Neuronal stem cell (in vitro differentiated cells): ENCODE results near the gene COL2A1.

Source experiments
- DNase-seq: peaks from one replicate; pipeline ENCODE4 v3.0.0-alpha.2; 2013; ENCODE audit warnings: low spot score
- H2AFZ ChIP-seq: one replicate; pipeline ENCODE4 v1.6.1; 2013; ENCODE audit warnings: mild to moderate bottlenecking, low read length, inconsistent platforms
- H2AK5ac ChIP-seq: 2 replicates; pipeline ENCODE4 v1.6.1; 2013; ENCODE audit warnings: low read depth, mild to moderate bottlenecking, inconsistent platforms, low read length, moderate library complexity, mixed read lengths
- H2BK120ac ChIP-seq: 2 replicates; pipeline ENCODE4 v1.6.1; 2013; ENCODE audit warnings: low read depth, mild to moderate bottlenecking, inconsistent platforms, low read length, moderate library complexity, mixed read lengths
- H2BK12ac ChIP-seq: one replicate; pipeline ENCODE4 v1.6.1; 2013; ENCODE audit warnings: low read length, inconsistent platforms
- H2BK15ac ChIP-seq: 2 replicates; pipeline ENCODE4 v1.6.1; 2013; ENCODE audit warnings: mild to moderate bottlenecking, low read length, inconsistent platforms, mixed read lengths
- H2BK5ac ChIP-seq: one replicate; pipeline ENCODE4 v1.6.1; 2013; ENCODE audit warnings: inconsistent platforms, mild to moderate bottlenecking, low read length, moderate library complexity
- H3K14ac ChIP-seq: one replicate; pipeline ENCODE4 v1.6.1; 2013; ENCODE audit warnings: low read length, inconsistent platforms
- H3K18ac ChIP-seq: 2 replicates; pipeline ENCODE4 v1.6.1; 2013; ENCODE audit warnings: low read length, inconsistent platforms
- H3K23ac ChIP-seq: 2 replicates; pipeline ENCODE4 v1.6.1; 2013; ENCODE audit warnings: low read depth, mild to moderate bottlenecking, mixed read lengths, low read length, inconsistent platforms; ENCODE audit not compliant: poor library complexity
- H3K27ac ChIP-seq: replicated peaks from 3 replicates; pipeline ENCODE4 v1.5.1; 2013; ENCODE audit warnings: low read length, inconsistent platforms
- H3K27me3 ChIP-seq, 3 experiments: 2 replicates each; pipeline ENCODE4 v1.6.1; 2013; ENCODE audit warnings: low read length in 3 of 3, mild to moderate bottlenecking in 2 of 3, inconsistent platforms in 1 of 3, low read depth in 1 of 3, mixed read lengths in 1 of 3, moderate library complexity in 1 of 3; ENCODE audit not compliant: control insufficient read depth in 3 of 3, insufficient read depth in 3 of 3
- H3K36me3 ChIP-seq, 2 donors: replicated peaks in 1 of 2; 2 replicates each; pipeline ENCODE4 v1.6.1; 2013; ENCODE audit warnings: low read length in 2 of 2; ENCODE audit not compliant: control insufficient read depth in 2 of 2, insufficient read depth in 2 of 2
- H3K4ac ChIP-seq: 2 replicates; pipeline ENCODE4 v1.6.1; 2013; ENCODE audit warnings: inconsistent platforms, mild to moderate bottlenecking, low read length, moderate library complexity
- H3K4me1 ChIP-seq, 2 donors: 1 replicate in 1 of 2; 2 replicates in 1 of 2; pipeline ENCODE4 v1.6.1; 2013; ENCODE audit warnings: low read length in 2 of 2, low read depth in 1 of 2; ENCODE audit not compliant: control insufficient read depth in 2 of 2, insufficient read depth in 1 of 2
- H3K4me2 ChIP-seq: one replicate; pipeline ENCODE4 v1.6.1; 2013; ENCODE audit warnings: mild to moderate bottlenecking, low read length, inconsistent platforms; ENCODE audit not compliant: insufficient read depth, poor library complexity, severe bottlenecking
- H3K4me3 ChIP-seq, 2 donors: 2 replicates each; pipeline ENCODE4 v1.5.1; 2013; ENCODE audit warnings: low read length in 2 of 2, mild to moderate bottlenecking in 2 of 2, inconsistent platforms in 1 of 2, moderate library complexity in 1 of 2
- H3K79me1 ChIP-seq: one replicate; pipeline ENCODE4 v1.6.1; 2013; ENCODE audit warnings: low read depth, mild to moderate bottlenecking, inconsistent platforms, low read length, moderate library complexity
- H3K9ac ChIP-seq: one replicate; pipeline ENCODE4 v1.6.1; 2013; ENCODE audit warnings: mild to moderate bottlenecking, low read depth, low read length, inconsistent platforms; ENCODE audit not compliant: poor library complexity
- H3K9me3 ChIP-seq, 2 donors: replicated peaks in 1 of 2; 2 replicates each; pipeline versions ENCODE3 to v1.6.1; 2013; ENCODE audit warnings: low read length in 2 of 2, mild to moderate bottlenecking in 2 of 2, inconsistent platforms in 1 of 2, low read depth in 1 of 2, mixed read lengths in 1 of 2, moderate library complexity in 1 of 2; ENCODE audit not compliant: control insufficient read depth in 2 of 2, insufficient read depth in 1 of 2
- H4K8ac ChIP-seq: one replicate; pipeline ENCODE4 v1.6.1; 2013; ENCODE audit warnings: low read depth, mild to moderate bottlenecking, inconsistent platforms, low read length, moderate library complexity
- H4K91ac ChIP-seq: one replicate; pipeline ENCODE4 v1.6.1; 2013; ENCODE audit warnings: low read length, low read depth, mild to moderate bottlenecking, inconsistent platforms; ENCODE audit not compliant: poor library complexity
- WGBS, 2 donors: extraction: QIAGEN DNeasy Blood & Tissue Kit; methylation state at CpG; one replicate each; pipeline ENCODE4 v1.1.7; 2013; ENCODE audit warnings: missing lambda C conversion rate in 2 of 2, mixed read lengths in 1 of 2; ENCODE audit not compliant: insufficient read length in 2 of 2, insufficient replicate concordance in 1 of 2; ENCODE audit errors: extremely low coverage in 2 of 2; 5-methylcytosine and 5-hydroxymethylcytosine counted together

Gene COL2A1

DNA sequence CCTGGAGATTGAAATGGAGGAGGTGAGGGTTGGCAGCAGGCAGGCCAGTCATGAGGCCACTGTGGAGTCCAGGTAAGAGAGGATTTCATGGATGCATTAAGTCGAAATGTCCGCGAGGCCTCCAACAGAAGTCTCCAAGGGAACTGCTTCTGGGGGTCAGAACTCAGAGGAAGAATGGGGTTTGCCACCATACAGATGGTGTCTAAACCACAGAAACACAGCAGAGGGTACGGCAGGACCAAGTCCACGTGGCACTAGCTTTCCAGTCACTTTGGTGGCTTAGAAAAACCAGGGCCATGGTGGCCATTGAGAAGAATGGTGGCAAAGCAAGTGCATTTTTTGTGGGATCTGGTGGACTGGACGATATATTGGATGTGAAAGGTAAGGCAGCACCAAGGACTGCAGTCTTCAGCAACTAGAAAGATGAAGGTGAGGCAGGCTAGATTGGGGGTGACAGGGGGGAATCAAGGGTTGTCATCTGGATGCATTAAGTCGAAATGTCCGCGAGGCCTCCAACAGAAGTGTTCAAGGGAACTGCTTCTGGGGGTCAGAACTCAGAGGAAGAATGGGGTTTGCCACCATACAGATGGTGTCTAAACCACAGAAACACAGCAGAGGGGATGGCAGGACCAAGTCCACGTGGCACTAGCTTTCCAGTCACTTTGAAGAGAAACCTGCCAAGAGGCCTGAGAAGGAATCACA, 63.4 kb downstream of the COL2A1 start:
- peaks cover 0 to 25% (median 9%) of the 10 kb centered on the region in 3 experiments for H3K27me3 ChIP-seq
- H4K91ac ChIP-seq: no peak overlapping the region
- H3K27ac ChIP-seq: no peak overlapping the region
- DNase-seq: no peak
- H4K8ac ChIP-seq: no peak overlapping the region
- H2BK5ac ChIP-seq: no peak overlapping the region
- no peak overlapping the region for H2BK120ac ChIP-seq
- no peaks in the 10 kb centered on the region for H3K79me1 ChIP-seq
- WGBS, 2 donors: no CpG with 5 or more reads among the region's 10 CpGs
- H3K18ac ChIP-seq: no peak overlapping the region
- H3K4me2 ChIP-seq: no peak overlapping the region
- no peaks in the 10 kb centered on the region for H3K36me3 ChIP-seq
- H2BK12ac ChIP-seq: no peak overlapping the region
- peaks cover 0 to 6% of the 10 kb centered on the region in 2 donors for H3K4me1 ChIP-seq
- no peak overlapping the region for H3K14ac ChIP-seq
- no peak overlapping the region for H3K4me3 ChIP-seq
- no peak overlapping the region for H3K4ac ChIP-seq
- H2AFZ ChIP-seq: no peak overlapping the region
- H3K9ac ChIP-seq: no peak overlapping the region
- no peaks in the 10 kb centered on the region for H3K9me3 ChIP-seq
- H2BK15ac ChIP-seq: no peak overlapping the region
- H3K23ac ChIP-seq: no peak overlapping the region
- H2AK5ac ChIP-seq: peak overlapping the region; percentile 19

GRCh38 chr12:47939009-47939601, 65.2 kb downstream of the COL2A1 start:
- Histone ChIP-seq H3K14ac (no peak overlapping the region), H3K23ac (no peak overlapping the region), H4K8ac (no peak overlapping the region), H2AFZ (no peak overlapping the region), H2AK5ac (no peak overlapping the region), H3K4me2 (no peak overlapping the region), H3K79me1 (no peaks in the 10 kb centered on the region), H3K4me3 (no peak overlapping the region), H3K36me3 (no peaks in the 10 kb centered on the region), H3K4ac (no peak overlapping the region), H3K4me1 (peaks cover 0 to 6% of the 10 kb centered on the region in 2 donors), H2BK12ac (no peak overlapping the region), H2BK5ac (no peak overlapping the region), H3K9me3 (no peaks in the 10 kb centered on the region), H3K27me3 (peaks cover 0 to 24% (median 6%) of the 10 kb centered on the region in 3 experiments), H2BK120ac (no peak overlapping the region), H2BK15ac (no peak overlapping the region), H3K27ac (no peak overlapping the region), H4K91ac (no peak overlapping the region), H3K9ac (no peak overlapping the region), H3K18ac (peak overlapping the region; percentile 23)
- no peak for DNase-seq
- WGBS, 2 donors: no CpG with 5 or more reads among the region's 6 CpGs

- peaks cover 0 to 24% (median 6%) of the 10 kb centered on the region in 3 experiments for H3K27me3 ChIP-seq
- H3K36me3 ChIP-seq: no peaks in the 10 kb centered on the region
- H2BK15ac ChIP-seq: no peak overlapping the region
- H3K4me1 ChIP-seq: peaks cover 0 to 6% of the 10 kb centered on the region in 2 donors
- no peak overlapping the region for H3K4me2 ChIP-seq
- H2BK12ac ChIP-seq: no peak overlapping the region
- DNase-seq: no peak
- no peak overlapping the region for H2BK120ac ChIP-seq
- peak overlapping the region; percentile 60 for H3K9ac ChIP-seq
- no peak overlapping the region for H3K14ac ChIP-seq
- H3K23ac ChIP-seq: no peak overlapping the region
- no peak overlapping the region for H3K4me3 ChIP-seq
- H2BK5ac ChIP-seq: no peak overlapping the region
- H4K91ac ChIP-seq: no peak overlapping the region
- H3K79me1 ChIP-seq: no peaks in the 10 kb centered on the region
- H3K4ac ChIP-seq: no peak overlapping the region
- no peak overlapping the region for H2AK5ac ChIP-seq
- no peaks in the 10 kb centered on the region for H3K9me3 ChIP-seq
- H3K27ac ChIP-seq: no peak overlapping the region
- no peak overlapping the region for H2AFZ ChIP-seq
- no peak overlapping the region for H3K18ac ChIP-seq
- H4K8ac ChIP-seq: no peak overlapping the region
- no CpG with 5 or more reads among the region's 4 CpGs for WGBS, 2 donors
Observed at GRCh38 chr12:47938594-47938993, 65.7 kb downstream of the COL2A1 start.

GRCh38 chr12:47938093-47938492, 66.2 kb downstream of the COL2A1 start:
- Histone ChIP-seq H3K36me3 (no peaks in the 10 kb centered on the region), H2BK5ac (no peak overlapping the region), H2BK15ac (no peak overlapping the region), H3K27me3 (peaks cover 0 to 24% (median 4%) of the 10 kb centered on the region in 3 experiments), H2BK120ac (no peak overlapping the region), H3K4me3 (no peak overlapping the region), H2AFZ (no peak overlapping the region), H4K8ac (no peak overlapping the region), H3K79me1 (no peaks in the 10 kb centered on the region), H3K9me3 (no peaks in the 10 kb centered on the region), H3K18ac (no peak overlapping the region), H3K4ac (no peak overlapping the region), H3K9ac (no peak overlapping the region), H4K91ac (no peak overlapping the region), H3K4me1 (peaks cover 0 to 6% of the 10 kb centered on the region in 2 donors), H2BK12ac (no peak overlapping the region), H2AK5ac (no peak overlapping the region), H3K4me2 (no peak overlapping the region), H3K14ac (no peak overlapping the region), H3K23ac (no peak overlapping the region), H3K27ac (no peak overlapping the region)
- WGBS, 2 donors: no CpG with 5 or more reads among the region's 1 CpG
- DNase-seq: no peak
